GM18858 (cell line): ENCODE results near the gene NRL.

Source experiments
- ATAC-seq: cut with Tn5 transposase; IDR thresholded peaks from one replicate; pipeline ENCODE4 v1.9.1; 2021; ENCODE audit not compliant: unreplicated experiment

NRL gene

DNA sequence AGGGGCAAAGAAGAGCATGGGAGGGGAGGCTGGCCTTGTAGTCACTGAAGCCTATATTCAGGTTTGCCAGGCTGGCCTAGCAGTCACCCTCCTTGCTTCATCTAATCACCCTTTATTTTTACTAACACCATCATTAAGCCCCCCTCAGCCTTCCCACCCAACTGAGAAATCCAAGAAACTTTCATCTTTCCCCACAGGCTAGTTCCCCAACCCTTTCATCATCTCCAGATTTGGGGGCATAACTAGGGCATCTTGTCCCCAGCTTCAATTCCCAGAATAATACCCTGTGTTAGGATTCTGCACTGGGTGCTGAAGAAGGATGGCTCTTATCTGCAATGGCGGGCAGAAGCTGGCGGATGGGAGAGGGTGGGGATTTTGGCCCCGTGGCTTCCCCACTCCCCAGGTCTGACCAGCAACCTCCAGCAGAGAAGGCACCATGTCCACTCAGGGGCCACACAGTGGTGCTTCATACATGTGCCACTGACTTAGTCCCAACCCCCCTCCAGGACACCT, 13.7 kb downstream of the NRL start:
- no peak for ATAC-seq

DNA sequence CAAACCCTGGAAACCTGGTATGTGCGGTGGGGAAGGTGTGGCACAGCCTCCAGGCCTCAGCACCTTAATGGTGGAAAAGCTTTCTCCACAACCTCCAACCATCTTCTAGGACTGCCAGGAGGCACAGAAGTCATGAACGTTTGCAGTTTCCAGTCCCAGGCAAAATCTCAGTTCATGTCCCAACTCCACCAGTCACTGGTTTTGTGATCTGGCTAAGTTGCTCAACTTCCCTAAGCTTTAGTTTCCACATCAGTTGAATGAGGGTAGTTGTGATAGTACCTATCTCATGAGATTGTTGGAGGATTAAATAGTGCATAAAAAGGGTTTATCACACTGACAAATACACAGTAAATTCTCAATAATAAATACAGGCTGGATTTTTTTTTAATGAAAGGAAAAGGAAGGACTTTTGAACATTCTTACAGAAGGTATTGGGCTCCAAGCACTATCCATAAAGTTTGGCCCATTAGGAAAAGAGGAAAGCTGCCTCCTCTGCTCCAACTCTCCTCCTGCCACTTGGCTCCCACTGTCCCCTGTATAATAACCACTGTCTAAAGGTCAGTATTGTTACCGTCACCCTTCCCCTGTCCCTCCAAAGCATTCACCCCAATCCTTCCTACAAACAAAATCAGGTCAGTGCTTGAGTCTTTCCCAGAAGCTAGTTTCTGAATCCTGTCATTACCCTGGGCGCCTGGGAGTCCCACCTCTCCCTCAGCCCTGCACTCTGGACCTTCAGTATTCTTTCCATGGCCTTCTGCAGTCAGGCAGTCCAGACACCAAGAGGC, 14.4 kb downstream of the NRL start:
- ATAC-seq, result no peak

DNA sequence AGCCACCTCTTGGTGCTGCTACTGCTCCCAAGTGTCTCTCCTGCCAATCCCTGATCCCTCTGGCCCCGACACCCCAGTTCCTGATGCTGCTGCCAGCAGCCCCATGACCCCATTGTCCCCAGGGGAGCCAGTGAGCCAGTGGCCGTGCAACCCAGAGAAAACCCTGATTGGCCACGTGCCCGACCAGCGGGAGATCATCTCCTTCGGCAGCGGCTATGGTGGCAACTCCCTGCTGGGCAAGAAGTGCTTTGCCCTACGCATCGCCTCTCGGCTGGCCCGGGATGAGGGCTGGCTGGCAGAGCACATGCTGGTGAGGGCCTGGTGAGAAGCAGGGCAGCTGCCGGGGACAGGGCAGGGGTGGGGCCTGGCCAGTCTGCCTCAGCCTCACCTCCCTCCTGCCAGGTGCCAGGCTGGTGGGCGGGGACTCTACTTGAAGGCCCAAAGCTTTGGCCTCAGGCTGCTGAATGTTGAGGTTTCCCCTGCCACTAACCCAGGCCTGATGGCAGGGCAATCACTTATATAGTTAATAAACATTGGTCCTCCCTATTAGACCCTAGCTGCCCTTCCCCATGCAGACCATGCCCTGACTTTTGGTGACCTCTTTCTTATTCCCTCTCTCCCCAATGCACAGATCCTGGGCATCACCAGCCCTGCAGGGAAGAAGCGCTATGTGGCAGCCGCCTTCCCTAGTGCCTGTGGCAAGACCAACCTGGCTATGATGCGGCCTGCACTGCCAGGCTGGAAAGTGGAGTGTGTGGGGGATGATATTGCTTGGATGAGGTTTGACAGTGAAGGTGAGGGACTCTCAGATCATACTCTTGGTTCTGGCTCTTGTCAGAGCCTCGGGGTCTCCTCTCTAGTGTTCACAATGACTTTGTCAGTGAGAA, 15.6 kb downstream of the NRL start:
- ATAC-seq, result no peak

DNA sequence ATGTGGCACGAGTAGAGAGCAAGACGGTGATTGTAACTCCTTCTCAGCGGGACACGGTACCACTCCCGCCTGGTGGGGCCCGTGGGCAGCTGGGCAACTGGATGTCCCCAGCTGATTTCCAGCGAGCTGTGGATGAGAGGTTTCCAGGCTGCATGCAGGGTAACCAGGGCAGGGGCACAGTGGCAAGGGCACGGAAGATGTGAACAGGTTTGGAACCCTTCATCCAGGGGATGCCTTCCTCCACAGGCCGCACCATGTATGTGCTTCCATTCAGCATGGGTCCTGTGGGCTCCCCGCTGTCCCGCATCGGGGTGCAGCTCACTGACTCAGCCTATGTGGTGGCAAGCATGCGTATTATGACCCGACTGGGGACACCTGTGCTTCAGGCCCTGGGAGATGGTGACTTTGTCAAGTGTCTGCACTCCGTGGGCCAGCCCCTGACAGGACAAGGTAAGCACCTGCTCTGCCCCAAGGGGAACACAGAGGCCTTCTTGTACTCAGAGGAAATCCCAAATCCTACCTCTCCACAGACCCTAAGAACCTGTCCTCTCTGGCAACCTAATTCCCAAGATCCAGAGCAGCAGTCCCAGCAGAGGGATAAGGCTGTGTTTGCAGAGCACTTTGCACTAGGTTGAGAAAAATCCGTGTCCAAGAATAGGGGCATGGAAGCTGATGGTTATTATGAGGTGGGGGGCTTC, 16.4 kb downstream of the NRL start:
- ATAC-seq, result no peak

DNA sequence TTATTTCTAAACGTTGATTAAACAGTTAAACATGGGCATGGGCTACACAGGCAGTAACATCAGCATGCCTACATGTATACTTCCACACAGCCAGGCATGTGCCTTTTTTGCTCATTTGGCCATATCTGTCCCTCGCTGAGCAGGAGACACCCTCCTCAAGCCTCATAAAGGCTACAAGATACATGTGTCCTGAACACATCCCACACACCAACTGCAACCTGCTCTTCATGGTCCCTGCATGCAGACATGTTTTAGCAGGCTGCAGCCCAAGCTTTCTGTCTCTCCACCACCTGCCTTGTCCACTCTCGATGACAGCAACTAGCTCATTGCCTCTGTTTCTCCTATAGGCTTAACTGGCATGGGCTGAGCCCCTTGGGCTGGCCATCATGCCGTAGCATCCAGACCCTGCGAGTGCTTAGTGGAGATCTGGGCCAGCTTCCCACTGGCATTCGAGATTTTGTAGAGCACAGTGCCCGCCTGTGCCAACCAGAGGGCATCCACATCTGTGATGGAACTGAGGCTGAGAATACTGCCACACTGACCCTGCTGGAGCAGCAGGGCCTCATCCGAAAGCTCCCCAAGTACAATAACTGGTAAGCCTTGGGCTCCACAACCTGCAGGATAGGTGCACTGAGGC, 18.1 kb downstream of the NRL start:
- no peak for ATAC-seq

DNA sequence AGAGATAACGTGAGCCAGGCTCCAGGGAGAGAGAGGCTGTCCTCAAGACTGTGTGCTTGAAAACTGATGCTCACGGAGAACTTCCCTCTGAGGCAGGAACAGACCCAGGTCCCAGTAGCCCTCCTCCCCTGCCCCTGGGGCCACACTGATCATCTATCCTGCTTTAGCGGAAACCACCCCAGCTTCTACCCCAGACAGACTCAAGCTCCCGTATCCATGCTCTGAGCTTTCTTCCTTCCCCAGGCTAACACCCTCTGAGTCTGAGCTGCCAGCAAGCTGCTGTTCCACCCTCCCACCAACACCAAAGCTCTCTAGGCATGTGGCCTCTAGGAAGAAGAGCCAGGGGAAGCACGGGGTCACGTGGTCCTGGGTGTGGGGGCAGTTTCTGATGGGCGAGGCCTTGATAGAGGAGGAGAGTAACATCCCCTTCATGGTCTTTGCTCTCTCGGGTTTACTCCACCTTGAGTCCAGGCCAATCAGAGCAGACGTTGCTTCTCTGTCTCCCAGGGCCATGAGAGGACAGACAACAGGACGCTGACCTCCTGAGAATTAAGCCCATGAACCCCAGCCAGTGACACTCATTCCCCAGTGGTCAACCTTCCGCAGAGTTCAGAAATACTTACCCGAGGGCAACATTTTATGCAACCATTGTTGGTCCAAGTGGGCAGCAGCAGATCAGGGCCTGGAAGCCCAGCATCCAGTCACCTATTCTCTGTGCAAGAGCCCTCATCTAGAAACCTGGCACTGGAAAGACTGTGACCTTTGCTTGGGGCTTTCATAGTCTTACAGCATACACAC, 19.3 kb downstream of the NRL start:
- ATAC-seq, result peak; percentile 76

DNA sequence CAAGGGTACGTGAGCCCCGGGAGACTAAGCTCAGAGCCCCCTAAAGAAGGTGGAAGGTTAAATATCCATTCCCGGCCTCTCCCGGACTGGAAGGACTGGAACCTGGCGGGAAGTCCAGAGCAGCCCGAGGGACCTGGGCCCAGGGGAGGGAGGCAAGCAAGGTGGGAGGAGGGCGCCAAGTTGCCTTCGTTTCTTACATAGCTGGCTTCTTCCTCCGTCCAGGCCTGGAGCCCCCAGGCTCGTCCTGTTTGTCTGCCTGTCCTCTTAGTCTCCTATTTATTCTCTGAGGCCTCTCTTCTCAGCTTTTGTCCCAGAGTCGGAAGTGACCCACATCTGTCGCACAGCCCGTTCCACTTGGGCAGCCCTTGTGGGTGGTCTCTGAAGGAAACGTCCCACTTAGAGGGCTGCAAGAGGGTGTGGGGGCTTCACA, 19.9 kb downstream of the NRL start:
- ATAC-seq, result no peak

DNA sequence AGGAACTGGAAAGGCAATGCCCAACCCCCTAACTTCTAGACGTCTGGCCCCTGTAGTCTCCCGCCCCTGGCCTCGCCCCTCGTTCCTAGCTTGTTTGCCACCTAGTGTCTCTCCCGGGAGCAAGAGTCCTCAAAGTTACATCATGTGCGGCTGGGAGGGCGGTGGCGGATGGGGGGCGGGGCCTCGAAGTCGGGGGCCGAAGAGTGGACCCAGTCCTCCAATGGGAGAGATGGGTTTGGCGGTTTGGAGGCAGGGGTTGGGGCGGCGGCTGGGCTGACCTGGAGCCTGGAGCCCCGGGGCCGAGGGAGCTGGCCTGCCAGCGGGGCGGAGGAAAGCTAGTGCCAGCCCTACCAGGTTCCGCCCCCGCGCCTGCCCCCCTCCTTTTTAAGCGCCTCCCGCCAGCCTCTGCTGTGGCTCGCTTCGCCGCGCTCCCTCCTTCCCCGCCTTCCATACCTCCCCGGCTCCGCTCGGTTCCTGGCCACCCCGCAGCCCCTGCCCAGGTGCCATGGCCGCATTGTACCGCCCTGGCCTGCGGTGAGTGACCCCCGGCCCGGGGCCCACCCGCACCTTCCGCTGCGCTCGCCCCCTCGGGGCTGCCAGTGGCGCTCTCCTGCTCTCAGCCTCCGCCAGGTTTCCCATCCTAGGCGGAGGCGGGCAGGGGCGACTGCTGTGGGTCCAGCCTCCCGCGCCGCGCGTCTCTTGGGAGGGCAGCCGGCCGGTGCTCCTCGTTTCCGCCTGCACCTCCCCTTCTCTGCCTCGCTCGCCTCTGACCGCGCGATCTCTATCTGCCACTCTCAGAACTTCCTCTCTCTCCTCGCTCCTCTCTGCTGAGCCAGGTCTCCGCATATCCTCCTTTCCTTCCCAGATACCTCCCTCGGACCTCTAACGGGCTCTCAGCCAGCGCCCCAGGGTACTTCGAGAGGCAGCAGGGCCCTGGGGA, 20.6 kb downstream of the NRL start, which contains the start of gene PCK2:
Gene PCK2 (plus strand): TSS at position 411 of the 940 bp plus-strand sequence. CDS start 95 bp downstream, at position 506.
- peak; percentile 27 for ATAC-seq

DNA sequence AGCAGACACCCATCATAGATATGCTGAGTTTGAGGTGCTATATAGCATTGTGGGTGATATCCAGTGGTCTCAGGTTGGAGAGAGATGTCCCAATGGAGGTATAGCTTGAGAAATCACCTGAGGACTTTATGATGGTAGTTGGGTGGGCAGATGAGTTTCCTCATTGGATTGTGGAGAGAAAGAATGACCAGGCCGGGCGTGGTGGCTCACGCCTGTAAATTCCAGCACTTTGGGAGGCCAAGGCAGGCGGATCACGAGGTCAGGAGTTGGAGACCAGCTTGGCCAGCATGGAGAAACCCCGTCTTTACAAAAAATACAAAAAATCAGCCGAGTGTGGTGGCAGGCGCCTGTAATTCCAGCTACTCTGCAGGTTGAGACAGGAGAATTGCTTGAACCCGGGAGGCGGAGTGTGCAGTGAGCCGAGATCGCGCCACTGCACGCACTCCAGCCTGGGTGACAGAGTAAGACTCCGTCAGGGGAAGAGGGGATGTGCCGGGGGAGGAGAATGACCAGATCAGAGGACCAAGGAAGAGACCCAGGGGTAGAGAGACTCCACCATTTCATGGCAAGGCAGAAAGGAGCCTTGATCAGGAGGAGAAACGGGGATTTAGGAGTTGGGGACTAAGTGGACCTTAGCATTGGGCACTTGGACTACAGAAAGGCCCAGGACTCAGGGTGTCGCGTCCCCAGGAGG, 21.4 kb downstream of the NRL start:
- ATAC-seq, result no peak

DNA sequence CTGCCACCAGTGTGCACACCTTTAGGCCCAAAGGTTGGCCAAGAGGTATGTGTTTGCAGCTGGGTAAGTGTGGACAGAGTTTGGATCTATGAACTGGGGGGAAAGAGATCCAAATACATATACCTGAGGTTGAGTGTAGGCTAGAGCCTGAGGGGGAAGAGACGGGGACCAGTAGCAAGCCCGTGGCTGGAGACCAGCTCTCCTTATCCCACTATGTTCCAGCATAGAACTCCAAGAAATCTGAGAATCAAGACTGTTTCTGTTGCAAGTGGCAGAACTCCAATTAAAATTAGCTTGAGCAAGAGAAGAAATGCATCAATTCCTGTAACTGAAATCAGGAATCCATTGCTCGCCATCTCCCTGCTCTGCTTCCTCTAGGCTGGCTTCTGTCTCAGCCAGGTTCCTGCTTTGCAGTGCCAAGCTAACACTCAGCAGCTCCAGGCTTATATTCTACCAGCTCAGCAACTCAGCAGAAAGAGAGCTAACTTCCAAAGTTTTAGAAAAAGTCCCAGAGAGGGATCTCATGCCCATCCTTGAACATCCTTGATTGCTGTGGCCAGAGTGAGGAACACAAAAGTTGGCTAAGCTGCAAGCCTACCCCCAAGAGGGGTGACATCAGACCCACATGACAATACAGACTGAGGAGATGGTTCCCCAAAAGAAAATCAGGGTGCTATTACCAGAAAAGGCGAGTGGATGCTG, 22.1 kb downstream of the NRL start:
- no peak for ATAC-seq

DNA sequence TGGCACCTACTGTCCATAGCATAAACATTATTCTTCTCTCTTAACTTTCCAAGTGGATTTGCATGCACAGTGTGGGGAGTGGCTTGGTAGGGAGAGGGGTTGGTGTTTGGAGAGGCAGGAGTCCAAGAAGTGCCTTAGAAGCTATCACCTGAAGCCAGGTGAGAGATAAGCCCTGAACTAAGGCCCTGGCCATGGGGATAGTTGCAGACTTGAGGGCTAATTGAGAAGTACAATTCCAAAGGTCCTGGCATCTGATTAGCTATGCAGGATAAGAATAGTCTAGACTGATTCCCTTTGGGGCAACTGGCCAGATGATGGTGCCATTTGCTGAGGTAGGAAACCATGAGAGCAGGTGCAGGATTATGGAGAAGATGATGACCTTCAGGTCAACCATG, 22.6 kb downstream of the NRL start:
- no peak for ATAC-seq

DNA sequence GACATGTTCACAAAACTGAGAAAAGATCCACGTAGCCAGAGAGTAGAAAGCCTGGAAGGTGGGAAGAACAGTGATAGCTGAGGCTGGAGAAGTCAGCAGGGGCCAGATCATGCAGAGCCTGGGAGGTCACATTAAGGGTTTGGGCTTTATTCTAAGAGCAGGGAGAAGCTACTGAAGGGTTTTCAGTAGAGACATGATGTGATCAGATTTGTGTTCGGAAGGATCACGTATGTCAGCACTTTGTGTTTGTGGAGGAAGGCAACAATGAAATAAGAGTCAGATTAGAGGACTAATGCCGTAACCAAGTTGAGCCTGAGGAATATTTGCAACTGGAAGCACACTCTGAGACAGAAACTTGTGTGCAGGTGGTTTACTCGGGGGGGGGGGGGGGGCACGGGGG, 24.9 kb downstream of the NRL start:
- no peak for ATAC-seq

DNA sequence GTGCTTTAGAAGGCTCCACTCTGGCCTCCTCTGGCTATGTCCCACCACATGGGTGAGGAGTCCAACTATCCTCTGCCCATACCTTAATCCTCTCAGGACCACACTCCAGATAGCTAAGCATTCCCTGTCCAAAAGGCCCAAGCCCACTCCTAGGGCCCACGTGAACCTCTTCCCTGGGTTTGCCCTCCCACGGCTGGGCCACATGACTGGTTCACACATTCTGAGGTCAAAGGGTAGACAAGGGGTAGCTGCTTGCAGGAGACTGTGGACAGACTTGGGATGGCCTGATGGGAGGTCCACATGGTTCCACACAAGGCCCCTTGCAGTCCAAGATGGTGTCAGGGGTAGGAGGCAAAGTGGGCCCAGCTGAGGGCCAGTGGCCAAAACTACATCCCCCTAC, 26.7 kb downstream of the NRL start:
- no peak for ATAC-seq

DNA sequence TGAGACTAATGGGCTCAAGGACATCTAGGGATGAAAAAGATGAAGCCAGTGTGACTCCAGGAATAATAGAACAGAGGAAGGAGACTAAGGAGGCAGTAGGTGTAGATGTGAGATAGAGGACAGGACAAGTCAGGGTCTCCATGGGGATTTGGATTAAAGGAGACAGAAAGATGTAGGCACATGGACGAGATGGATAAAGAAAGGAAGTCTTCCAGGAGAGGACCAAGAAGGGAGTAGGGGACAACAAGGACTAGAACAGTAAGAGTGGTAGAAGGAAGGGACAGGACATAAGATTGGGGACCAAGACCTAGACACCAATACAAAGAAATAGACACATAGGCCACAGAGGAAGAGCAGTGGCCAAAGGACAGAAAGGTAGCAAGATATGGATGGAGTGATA, 27.7 kb downstream of the NRL start:
- ATAC-seq, result no peak

DNA sequence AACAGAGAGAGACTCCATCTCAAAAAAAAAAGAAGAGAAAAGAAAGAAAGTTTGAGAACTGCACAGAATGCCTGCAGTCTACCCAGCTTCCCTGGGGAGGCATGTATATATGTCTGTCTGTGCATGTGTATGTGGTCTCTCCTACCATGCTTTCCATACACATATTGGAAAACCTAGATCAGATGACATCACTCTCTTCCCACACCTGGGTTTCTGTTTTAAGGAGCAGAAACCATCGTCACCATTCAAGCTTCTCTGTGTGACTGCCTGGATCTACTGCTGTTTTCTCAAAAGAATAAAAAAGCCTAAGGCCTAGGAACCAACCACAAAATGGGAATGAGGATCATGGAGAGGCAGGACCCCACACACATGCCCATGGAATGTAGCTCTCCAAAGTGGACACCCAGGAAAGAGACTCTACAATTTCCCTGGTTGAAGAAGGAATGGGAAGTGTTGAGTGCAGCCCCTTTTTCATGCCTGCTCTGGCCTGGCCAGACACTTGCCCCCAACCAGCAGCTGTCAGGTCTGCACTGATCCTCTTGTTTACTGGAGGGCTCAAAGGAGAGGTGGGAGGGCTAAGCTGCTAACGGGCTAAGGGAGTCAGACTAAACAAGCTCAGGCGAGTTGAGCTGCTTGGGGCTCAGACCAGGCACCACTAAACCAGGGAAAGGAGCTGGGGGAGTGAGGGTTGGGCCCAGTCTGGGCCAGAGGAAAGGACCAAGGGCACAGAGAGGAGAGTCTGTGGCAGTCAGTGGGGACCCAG, 28.4 kb downstream of the NRL start:
- ATAC-seq, result no peak

DNA sequence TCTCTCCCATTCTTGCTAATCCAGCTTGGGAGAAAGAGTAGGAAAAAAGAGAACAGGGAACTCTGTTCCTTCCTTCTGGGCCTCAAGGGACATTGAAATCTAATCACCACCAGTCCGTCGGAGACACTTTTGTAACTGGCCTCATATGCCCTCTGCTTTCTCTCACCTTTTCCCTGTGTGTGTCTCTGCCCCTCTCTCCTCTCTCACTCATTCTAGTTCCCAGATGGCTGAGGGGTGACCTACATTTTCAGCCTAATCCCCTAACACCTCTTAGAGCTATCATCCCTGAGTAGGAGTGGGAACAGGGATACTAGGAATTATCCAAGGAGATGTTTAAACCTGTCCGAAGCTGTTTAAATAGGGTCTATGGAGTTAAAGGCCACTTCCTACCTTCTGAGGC, 29.5 kb downstream of the NRL start:
- ATAC-seq, result no peak

DNA sequence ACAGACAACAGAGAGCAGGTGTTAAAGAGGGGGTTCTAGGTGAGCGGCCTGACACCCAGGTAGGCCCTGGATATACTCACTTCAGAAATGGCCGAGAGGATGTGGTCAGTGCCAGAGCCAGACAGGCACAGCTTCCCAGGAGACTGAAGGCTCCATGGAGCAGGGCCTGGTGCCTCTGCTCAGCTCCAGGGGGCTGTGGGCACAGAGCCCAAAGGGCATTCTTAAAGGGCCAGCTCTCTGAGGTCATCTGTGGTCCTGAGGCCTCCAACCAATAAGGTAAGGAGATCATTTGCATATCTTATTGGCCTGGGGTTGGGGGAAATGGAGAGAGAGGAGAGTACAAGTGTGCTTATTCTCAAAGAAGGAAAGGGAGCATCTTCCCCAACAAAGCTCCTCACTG, 30.3 kb downstream of the NRL start:
- ATAC-seq, result no peak
